Nephron (organoid): ENCODE results near the gene VPS45.

Experiments
- H3K27ac Mint-ChIP-seq, 3 experiments: 2 replicates each; pipeline ENCODE4 v1.8.0; 2020; ENCODE audit warnings: mixed read lengths in 3 of 3, mild to moderate bottlenecking in 2 of 3, moderate library complexity in 1 of 3
- H3K27me3 Mint-ChIP-seq: 2 replicates; pipeline ENCODE4 v1.8.0; 2021; ENCODE audit warnings: low read depth, mild to moderate bottlenecking, moderate library complexity, mixed read lengths
- H3K36me3 Mint-ChIP-seq: 2 replicates; pipeline ENCODE4 v1.8.0; 2020; ENCODE audit warnings: low read depth, mixed read lengths
- H3K4me1 Mint-ChIP-seq: 2 replicates; pipeline ENCODE4 v1.8.0; 2020; ENCODE audit warnings: mixed read lengths
- H3K4me3 Mint-ChIP-seq, 3 experiments: 2 replicates each; pipeline ENCODE4 v1.8.0; 2020; ENCODE audit warnings: mild to moderate bottlenecking in 3 of 3, mixed read lengths in 3 of 3, moderate library complexity in 2 of 3
- H3K9me3 Mint-ChIP-seq: 2 replicates; pipeline ENCODE4 v1.8.0; 2020; ENCODE audit warnings: mixed read lengths
- TF ChIP-seq, protein P1 (sequence below), 3 experiments: fragments of 200-600 bp; sonication (generic); IDR thresholded peaks; one replicate each; pipeline ENCODE4 v1.5.0; 2021; ENCODE audit warnings: antibody characterized with exemption in 3 of 3; ENCODE audit not compliant: unreplicated experiment in 3 of 3

Gene VPS45

DNA sequence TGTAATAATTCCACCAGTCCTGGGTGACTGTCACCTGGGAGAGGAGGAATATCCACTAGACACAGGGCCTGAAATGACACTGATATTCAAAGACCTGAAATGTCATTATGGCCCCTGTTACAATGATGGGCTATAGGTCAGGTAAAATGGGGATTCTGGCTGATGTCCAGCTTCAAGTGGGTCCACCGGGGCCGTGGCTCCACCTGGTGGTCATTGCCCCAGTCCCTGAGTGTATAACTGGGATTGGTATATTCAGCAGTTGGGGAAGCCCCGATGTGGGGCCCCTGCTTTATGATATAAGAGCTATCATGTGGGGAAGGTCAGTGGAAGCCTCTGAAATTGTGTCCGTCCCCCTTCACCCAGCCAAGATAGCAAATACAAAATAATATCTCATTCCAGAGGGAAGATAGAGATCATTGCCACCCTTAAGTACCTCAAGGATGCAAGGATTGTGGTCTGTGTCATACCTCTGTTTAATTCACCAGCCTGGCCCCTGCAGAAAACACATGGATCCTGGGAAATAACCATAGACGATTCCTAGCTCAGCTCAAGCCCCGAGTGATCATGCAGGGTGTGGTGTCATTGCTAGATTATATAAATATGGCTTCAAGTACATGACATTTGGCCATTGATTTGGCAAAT is 101.5 kb downstream of the VPS45 start:
- Mint-ChIP-seq H3K27ac (no peak overlapping the region), H3K9me3 (no peaks in the 10 kb centered on the region), H3K36me3 (no peaks in the 10 kb centered on the region), H3K4me1 (peaks cover 25% of the 10 kb centered on the region), H3K4me3 (no peak overlapping the region), H3K27me3 (no peaks in the 10 kb centered on the region)
- TF ChIP-seq, protein P1, sequence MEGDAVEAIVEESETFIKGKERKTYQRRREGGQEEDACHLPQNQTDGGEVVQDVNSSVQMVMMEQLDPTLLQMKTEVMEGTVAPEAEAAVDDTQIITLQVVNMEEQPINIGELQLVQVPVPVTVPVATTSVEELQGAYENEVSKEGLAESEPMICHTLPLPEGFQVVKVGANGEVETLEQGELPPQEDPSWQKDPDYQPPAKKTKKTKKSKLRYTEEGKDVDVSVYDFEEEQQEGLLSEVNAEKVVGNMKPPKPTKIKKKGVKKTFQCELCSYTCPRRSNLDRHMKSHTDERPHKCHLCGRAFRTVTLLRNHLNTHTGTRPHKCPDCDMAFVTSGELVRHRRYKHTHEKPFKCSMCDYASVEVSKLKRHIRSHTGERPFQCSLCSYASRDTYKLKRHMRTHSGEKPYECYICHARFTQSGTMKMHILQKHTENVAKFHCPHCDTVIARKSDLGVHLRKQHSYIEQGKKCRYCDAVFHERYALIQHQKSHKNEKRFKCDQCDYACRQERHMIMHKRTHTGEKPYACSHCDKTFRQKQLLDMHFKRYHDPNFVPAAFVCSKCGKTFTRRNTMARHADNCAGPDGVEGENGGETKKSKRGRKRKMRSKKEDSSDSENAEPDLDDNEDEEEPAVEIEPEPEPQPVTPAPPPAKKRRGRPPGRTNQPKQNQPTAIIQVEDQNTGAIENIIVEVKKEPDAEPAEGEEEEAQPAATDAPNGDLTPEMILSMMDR (IDR thresholded peaks at IDR 0.05; ENCODE audit: unreplicated experiment in 3 of 3) = peak; percentile 71 to 80 (median 73)

DNA sequence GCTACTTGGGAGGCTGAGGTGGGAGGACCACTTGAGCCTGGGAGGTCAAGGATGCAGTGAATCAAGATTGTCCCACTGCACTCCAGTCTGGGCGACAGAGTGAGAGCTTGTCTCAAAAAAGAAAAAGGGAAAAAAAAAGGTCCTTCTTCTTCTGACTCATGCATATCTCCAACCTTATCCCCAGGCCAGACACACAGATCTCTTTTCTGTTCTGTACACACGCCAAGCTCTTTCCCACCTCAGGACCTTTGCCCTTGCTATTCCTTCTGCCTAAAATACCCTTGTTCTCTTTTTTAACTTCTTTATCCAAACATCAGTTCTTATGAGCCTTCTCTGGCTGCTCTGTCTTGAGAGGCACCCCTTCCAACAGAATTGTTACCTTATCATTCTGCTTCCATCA is 104.2 kb downstream of the VPS45 start:
- no peak overlapping the region for H3K27ac Mint-ChIP-seq
- TF ChIP-seq, protein P1 (IDR thresholded peaks at IDR 0.05; ENCODE audit: unreplicated experiment in 3 of 3) = no peak
- H3K4me3 Mint-ChIP-seq = no peak overlapping the region
- H3K9me3 Mint-ChIP-seq = no peaks in the 10 kb centered on the region
- peaks cover 2% of the 10 kb centered on the region for H3K4me1 Mint-ChIP-seq
- H3K27me3 Mint-ChIP-seq = no peaks in the 10 kb centered on the region
- no peaks in the 10 kb centered on the region for H3K36me3 Mint-ChIP-seq

DNA sequence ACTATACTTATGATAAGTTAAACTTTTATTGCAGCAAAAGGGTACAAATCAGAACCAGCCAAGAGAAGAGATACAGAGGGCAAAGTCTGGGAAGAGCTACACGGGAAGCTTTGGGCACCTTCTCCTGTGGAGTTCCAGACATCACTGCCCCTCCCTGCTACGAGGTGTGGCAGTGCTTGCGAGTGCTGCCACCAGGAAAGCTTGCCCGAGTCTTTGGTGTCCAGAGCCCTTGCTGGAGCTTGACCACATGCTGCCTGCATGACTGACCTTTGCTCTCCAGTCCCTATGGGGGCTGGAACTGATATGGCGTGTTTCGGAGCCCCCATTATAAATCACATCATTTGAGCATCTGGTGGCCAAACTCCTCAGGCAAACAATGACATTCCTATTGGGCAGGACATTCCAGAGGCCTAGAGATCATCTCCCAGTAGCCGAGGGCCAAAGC is 105.6 kb downstream of the VPS45 start:
- Mint-ChIP-seq H3K4me1 (no peaks in the 10 kb centered on the region), H3K9me3 (no peaks in the 10 kb centered on the region), H3K4me3 (no peak overlapping the region), H3K36me3 (no peaks in the 10 kb centered on the region), H3K27me3 (no peaks in the 10 kb centered on the region), H3K27ac (no peak overlapping the region)
- TF ChIP-seq, protein P1 (IDR thresholded peaks at IDR 0.05; ENCODE audit: unreplicated experiment in 3 of 3) = no peak

DNA sequence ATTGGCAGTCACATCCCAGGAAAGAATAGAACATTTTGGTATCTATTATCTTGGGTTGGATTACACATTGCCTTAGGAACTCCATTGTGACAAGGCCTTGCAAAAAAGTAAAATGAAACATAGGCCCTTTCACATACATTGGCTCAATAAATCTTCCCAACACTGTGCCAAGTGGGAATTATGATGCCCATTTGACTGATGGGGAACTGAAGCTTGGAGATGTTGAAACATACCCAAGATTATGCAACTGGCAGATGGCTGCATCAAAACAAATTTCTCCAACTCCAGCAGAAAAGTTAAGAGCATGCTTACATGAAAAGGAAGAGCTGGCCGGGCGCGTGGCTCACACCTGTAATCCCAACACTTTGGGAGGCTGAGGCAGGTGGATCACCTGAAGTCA is 109.0 kb downstream of the VPS45 start:
- no peaks in the 10 kb centered on the region for H3K4me1 Mint-ChIP-seq
- TF ChIP-seq, protein P1 (IDR thresholded peaks at IDR 0.05; ENCODE audit: unreplicated experiment in 3 of 3) = no peak

DNA sequence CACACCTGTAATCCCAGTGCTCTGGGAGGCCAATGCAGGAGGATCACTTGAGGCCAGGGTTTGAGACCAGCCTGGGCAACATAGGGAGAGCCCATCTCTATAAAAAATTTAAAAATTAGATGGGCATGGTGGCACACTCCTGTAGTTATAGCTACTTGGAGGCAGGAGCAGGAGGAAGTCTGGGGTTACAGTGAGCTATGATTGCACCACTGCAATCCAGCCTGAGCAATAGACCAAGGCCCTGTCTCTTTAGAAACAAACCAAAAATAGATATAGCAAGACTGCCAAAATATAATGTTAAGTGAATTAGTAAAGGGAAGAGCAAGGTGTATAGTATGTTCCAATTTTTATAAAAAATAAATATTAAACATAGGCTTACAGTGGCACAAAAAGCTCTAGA is 111.0 kb downstream of the VPS45 start:
- no peaks in the 10 kb centered on the region for H3K9me3 Mint-ChIP-seq
- H3K36me3 Mint-ChIP-seq = no peaks in the 10 kb centered on the region
- no peaks in the 10 kb centered on the region for H3K4me1 Mint-ChIP-seq
- H3K4me3 Mint-ChIP-seq = no peak overlapping the region
- TF ChIP-seq, protein P1 (IDR thresholded peaks at IDR 0.05; ENCODE audit: unreplicated experiment in 3 of 3) = no peak
- no peaks in the 10 kb centered on the region for H3K27me3 Mint-ChIP-seq
- H3K27ac Mint-ChIP-seq = no peak overlapping the region

More for the DNA sequence above, 109.0 kb downstream of the VPS45 start:
- Mint-ChIP-seq H3K27ac (no peak overlapping the region), H3K9me3 (no peaks in the 10 kb centered on the region), H3K27me3 (no peaks in the 10 kb centered on the region), H3K4me3 (no peak overlapping the region), H3K36me3 (no peaks in the 10 kb centered on the region)

DNA sequence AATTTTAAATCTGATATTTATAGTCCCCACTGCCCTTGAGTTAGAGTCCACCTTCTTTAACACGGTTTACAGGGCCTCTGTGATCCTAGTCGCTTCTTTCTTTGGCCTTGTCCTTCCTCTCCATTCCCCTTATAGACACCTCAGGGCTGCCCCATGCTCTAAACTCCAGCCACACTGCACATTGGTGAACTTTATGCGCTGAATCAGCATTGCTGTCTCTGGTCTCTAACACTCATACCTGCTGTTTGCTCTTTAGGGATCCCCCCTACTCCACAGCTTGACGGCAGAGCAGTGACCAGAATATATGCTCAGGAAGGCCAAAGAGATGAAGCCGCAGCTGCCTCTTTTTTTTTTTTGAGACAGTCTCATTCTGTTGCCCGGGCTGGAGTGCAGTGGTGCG is 112.3 kb downstream of the VPS45 start:
- H3K4me1 Mint-ChIP-seq = no peaks in the 10 kb centered on the region
- H3K36me3 Mint-ChIP-seq = no peaks in the 10 kb centered on the region
- no peaks in the 10 kb centered on the region for H3K9me3 Mint-ChIP-seq
- no peaks in the 10 kb centered on the region for H3K27me3 Mint-ChIP-seq
- H3K4me3 Mint-ChIP-seq = no peak overlapping the region
- TF ChIP-seq, protein P1 (IDR thresholded peaks at IDR 0.05; ENCODE audit: unreplicated experiment in 3 of 3) = no peak
- no peak overlapping the region for H3K27ac Mint-ChIP-seq
